GM12878 (cell line): ENCODE measurements around the gene PAQR8. TPM values are rescaled to one million over a fixed set of nuclear protein-coding genes. Genes with fewer than 3 reads are reported as not detected.

Experiments used
- ATAC-seq: fragments of 200-7000 bp; cut with Tn5 transposase; 3 replicates; pipeline ENCODE4 v1.9.1; 2020; ENCODE audit warnings: mild to moderate bottlenecking, moderate library complexity
- BruUV-seq: library from RNA; stranded (reverse); fragments of 400-500 nt; replicated peaks from 2 replicates; lab custom pipeline; 2021; lab: Mats Ljungman, UMichigan
- CTCF ChIA-PET: fragments of 300-600 bp; sonication (Branson Sonifier 250); formaldehyde crosslinking; extraction: SDS; loops from one replicate; lab custom pipeline; 2021; ENCODE audit warnings: inconsistent platforms; lab: Yijun Ruan, JAX
- POLR2A ChIA-PET: fragments of 350-600 bp; formaldehyde crosslinking; extraction: SDS; loops from one replicate; lab custom pipeline; 2021; ENCODE audit warnings: inconsistent platforms; lab: Charles Lee
- RAD21 ChIA-PET: fragments of 300-600 bp; sonication (Branson Sonifier 250); formaldehyde crosslinking; loops from one replicate; lab custom pipeline; 2023; ENCODE audit warnings: antibody characterized with exemption; ENCODE audit not compliant: unreplicated experiment; lab: Charles Lee
- SMC1A ChIA-PET: fragments of 300-600 bp; sonication (Branson Sonifier 250); formaldehyde crosslinking; loops from one replicate; lab custom pipeline; 2023; ENCODE audit not compliant: unreplicated experiment, uncharacterized antibody; lab: Charles Lee
- DNase-seq: peaks from one replicate; pipeline ENCODE4 v3.0.0-alpha.2; 2011; ENCODE audit warnings: low read depth, low spot score
- FAIRE-seq: peaks from 3 replicates; lab custom pipeline; 2011; peaks lifted over from hg19 to GRCh38; lab: Jason Lieb, UNC
- H2AFZ ChIP-seq: 2 replicates; pipeline ENCODE4 v1.6.0; 2011; ENCODE audit warnings: low read depth, low read length, control low read depth; ENCODE audit not compliant: control insufficient read depth
- H3K27ac ChIP-seq: 2 replicates; pipeline ENCODE4 v1.5.1; 2011; ENCODE audit warnings: control low read depth; ENCODE audit not compliant: control insufficient read depth, insufficient read depth
- H3K27me3 ChIP-seq, 2 experiments: replicated peaks in 1 of 2; 2 replicates each; pipeline versions ENCODE4 v1.6.0 to v1.6.1; 2011; ENCODE audit warnings: low read length in 1 of 2; ENCODE audit not compliant: control insufficient read depth in 2 of 2, insufficient read depth in 2 of 2
- H3K36me3 ChIP-seq, 2 experiments: 2 replicates each; pipeline ENCODE4 v1.5.1; 2011; ENCODE audit warnings: low read length in 1 of 2; ENCODE audit not compliant: control insufficient read depth in 2 of 2, insufficient read depth in 2 of 2
- H3K4me1 ChIP-seq: 2 replicates; pipeline ENCODE4 v1.6.1; 2011; ENCODE audit warnings: mild to moderate bottlenecking, low read length, moderate library complexity, mixed read lengths; ENCODE audit not compliant: control insufficient read depth, insufficient read depth
- H3K4me2 ChIP-seq: 2 replicates; pipeline ENCODE4 v1.6.0; 2011; ENCODE audit warnings: control low read depth; ENCODE audit not compliant: control insufficient read depth, insufficient read depth
- H3K4me3 ChIP-seq: fragments of 200-600 bp; sonication (generic); 2 replicates; pipeline ENCODE4 v1.5.1; 2016
- H3K79me2 ChIP-seq: 2 replicates; pipeline ENCODE4 v1.6.0; 2011; ENCODE audit warnings: low read length; ENCODE audit not compliant: control insufficient read depth, insufficient read depth
- H3K9ac ChIP-seq: 2 replicates; pipeline ENCODE4 v1.8.0; 2011; ENCODE audit warnings: low read length, control low read depth, mixed read lengths; ENCODE audit not compliant: control insufficient read depth, insufficient read depth
- H3K9me3 ChIP-seq: replicated peaks from 3 replicates; pipeline ENCODE4 v1.5.1; 2011; ENCODE audit warnings: mild to moderate bottlenecking, low read length; ENCODE audit not compliant: control insufficient read depth, insufficient read depth
- H4K20me1 ChIP-seq: 2 replicates; pipeline ENCODE4 v1.6.0; 2011; ENCODE audit not compliant: control insufficient read depth, insufficient read depth
- BACH1 ChIP-seq: fragments of 450-650 bp; IDR thresholded peaks from 2 replicates; pipeline ENCODE4 v1.6.1; 2017; ENCODE audit warnings: mild to moderate bottlenecking, borderline replicate concordance
- EED ChIP-seq: sonication (generic); IDR thresholded peaks from 2 replicates; pipeline ENCODE4 v1.6.1; 2016; ENCODE audit warnings: antibody characterized with exemption, low read depth
- EP300 ChIP-seq, 2 experiments: fragments of 150-350 bp in 1 of 2; IDR thresholded peaks; 2 replicates each; pipeline ENCODE4 v1.6.1; 2011 to 2012; ENCODE audit warnings: low read depth in 2 of 2, low read length in 2 of 2, borderline replicate concordance in 1 of 2, improper control_type of control experiment in 1 of 2, inconsistent platforms in 1 of 2; ENCODE audit not compliant: control insufficient read depth in 1 of 2
- HCFC1 ChIP-seq: fragments of 150-350 bp; IDR thresholded peaks from 2 replicates; pipeline ENCODE4 v1.6.1; 2014; ENCODE audit warnings: low read length
- IKZF2 ChIP-seq, 2 experiments: fragments of 450-650 bp; IDR thresholded peaks; 2 replicates each; pipeline ENCODE4 v1.6.1; 2017; ENCODE audit warnings: mild to moderate bottlenecking in 2 of 2, moderate library complexity in 2 of 2
- MEF2B ChIP-seq: fragments of 450-650 bp; IDR thresholded peaks from 2 replicates; pipeline ENCODE4 v1.6.1; 2018; ENCODE audit warnings: mild to moderate bottlenecking, moderate library complexity; ENCODE audit not compliant: partially characterized antibody, poor library complexity, severe bottlenecking
- NBN ChIP-seq: fragments of 450-650 bp; IDR thresholded peaks from 2 replicates; pipeline ENCODE4 v1.6.1; 2016
- RAD51 ChIP-seq: fragments of 450-650 bp; IDR thresholded peaks from 2 replicates; pipeline ENCODE4 v1.6.1; 2016; ENCODE audit warnings: moderate library complexity, mild to moderate bottlenecking, inconsistent platforms
- SP1 ChIP-seq: IDR thresholded peaks from one replicate; pipeline ENCODE4 v1.6.1; 2011; ENCODE audit warnings: low read depth, low read length
- SPI1 ChIP-seq: IDR thresholded peaks from 2 replicates; pipeline ENCODE4 v1.6.1; 2011; ENCODE audit warnings: low read depth, mild to moderate bottlenecking, low read length, moderate library complexity, borderline replicate concordance; ENCODE audit not compliant: insufficient read depth
- TARDBP ChIP-seq: IDR thresholded peaks from 2 replicates; pipeline ENCODE4 v1.6.1; 2016; ENCODE audit warnings: borderline replicate concordance
- ZZZ3 ChIP-seq: IDR thresholded peaks from 2 replicates; pipeline ENCODE4 v1.6.1; 2011; ENCODE audit warnings: low read depth; ENCODE audit not compliant: control insufficient read depth, insufficient read length
- WGBS: methylation state at CpG from one replicate; pipeline ENCODE4 v1.1.6; 2016; ENCODE audit warnings: low lambda C conversion rate; ENCODE audit not compliant: insufficient replicate concordance, insufficient coverage; ENCODE audit errors: missing lambda C conversion rate; 5-methylcytosine and 5-hydroxymethylcytosine counted together
- in situ Hi-C: fragments of 300-500 bp; cut with MboI; formaldehyde crosslinking; loops from 9 replicates; pipeline ENCODE4 v1.14.3; 2018; ENCODE audit warnings: mixed read lengths
- intact Hi-C: fragments of 100-400 bp; cut with micrococcal nuclease; formaldehyde crosslinking; loops from one replicate; pipeline ENCODE4 v1.14.2; 2022; ENCODE audit not compliant: unreplicated experiment
- polyA plus RNA-seq, 11 experiments: library from polyadenylated mRNA; depleted of rRNA in 4 of 11; unstranded in 6 of 11; stranded (reverse) in 5 of 11; fragments of >200 nt; fragmentation: Nextera tagmentation in 4 of 11; fragmentation: Illumina TruSeq in 1 of 11; extraction: Ambion mirVana in 4 of 11; extraction: Trizol in 1 of 11; gene quantifications; 1 replicate in 1 of 11; 2 replicates in 10 of 11; pipeline versions ENCODE4 v1.2.1 to v1.2.3, GENCODE V29; 2011 to 2016; ENCODE audit warnings: inconsistent platforms in 2 of 11, missing spikeins in 2 of 11, low read depth in 1 of 11
- total RNA-seq, 4 experiments: library from RNA; depleted of rRNA in 3 of 4; stranded (reverse); fragments of >200 nt in 3 of 4; fragmentation: Illumina TruSeq in 1 of 4; extraction: Trizol in 1 of 4; gene quantifications; 2 replicates each; pipeline versions ENCODE4 v1.2.1 to v1.2.3, GENCODE V29; 2013 to 2021
- TF ChIP-seq, protein P1 (sequence below): fragments of 450-650 bp; IDR thresholded peaks from 2 replicates; pipeline ENCODE4 v1.6.1; 2018; ENCODE audit warnings: borderline replicate concordance, mild to moderate bottlenecking; ENCODE audit not compliant: partially characterized antibody
- TF ChIP-seq, protein P2 (sequence below), 3 experiments: IDR thresholded peaks in 2 of 3; conservative IDR thresholded peaks in 1 of 3; 2 replicates each; pipeline ENCODE4 v1.5.1; 2011; ENCODE audit warnings: low read depth in 3 of 3, low read length in 3 of 3, mild to moderate bottlenecking in 3 of 3, control low read depth in 2 of 3, moderate library complexity in 2 of 3, inconsistent platforms in 1 of 3, mixed read lengths in 1 of 3; ENCODE audit not compliant: control insufficient read depth in 2 of 3, insufficient read depth in 1 of 3; ENCODE audit errors: extremely low read depth in 1 of 3
- TF ChIP-seq, protein P3 (sequence below): IDR thresholded peaks from 2 replicates; pipeline ENCODE4 v1.6.1; 2012; ENCODE audit warnings: mild to moderate bottlenecking, low read depth, low read length

PAQR8 gene
- total and polyA plus RNA-seq, 10 of the 15 experiments (the other 5 are each of a cell fraction or from before 2014, with no cell fraction given), result 3.9 to 22.4 (median 14.6) TPM

DNA sequence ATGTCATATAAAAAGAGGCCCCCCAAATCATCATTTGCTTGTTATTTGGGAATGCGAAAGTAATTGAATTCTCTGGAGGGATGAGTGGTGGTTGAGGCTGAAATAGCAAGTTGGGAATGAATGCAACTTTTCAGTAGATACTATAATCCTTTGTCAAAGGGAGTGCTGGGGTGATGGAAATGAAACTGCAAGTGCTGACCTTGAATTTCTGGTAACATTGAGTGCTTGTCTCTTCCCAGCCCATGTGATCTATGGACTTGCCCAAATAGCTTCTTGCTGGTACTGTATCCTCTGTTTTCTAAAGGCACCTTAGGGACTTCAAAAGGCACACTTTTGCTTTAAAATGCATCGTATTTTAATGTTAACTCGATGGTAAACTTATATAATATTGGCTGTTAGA, 14.8 kb downstream of the PAQR8 start:
- in situ Hi-C loops, result no loop called here
- Histone ChIP-seq H3K4me2 (peak overlapping the region; percentile 40; the same call in 1 of the 2 replicates), H2AFZ (no peak overlapping the region; the same call in 1 of the 2 replicates), H3K36me3 (peaks cover 0 to 7% of the 10 kb centered on the region in 2 experiments; a peak in 2 of 4 replicates), H3K4me3 (no peak overlapping the region), H3K27ac (0 out of 2 replicates have a peak overlapping the region, but pooled peaks have one; percentile 24), H3K4me1 (peaks cover 26% of the 10 kb centered on the region), H3K79me2 (peaks cover 10% of the 10 kb centered on the region; the same call in 1 of the 2 replicates), H3K9ac (no peak overlapping the region), H3K9me3 (peaks cover 4% of the 10 kb centered on the region; the same call in 2 of the 3 replicates), H4K20me1 (no peaks in the 10 kb centered on the region), H3K27me3 (no peaks in the 10 kb centered on the region)
- ATAC-seq, result peak; percentile 73
- CTCF ChIA-PET, result interaction anchor here (0.8 to 5.1 kb wide), 9 partner anchors 9 to 91 kb away, joined by 3 to 34 read pairs (median 5); partner anchors contain the start of gene PAQR8
- intact Hi-C loops, result no loop called here
- WGBS, result 67% methylated on average over 3 of the region's 3 CpGs
- DNase-seq, result no peak
- no TSS peak for BruUV-seq
- FAIRE-seq, result no peak
- SMC1A ChIA-PET, result interaction anchor here (0.9 to 8.6 kb wide), 14 partner anchors 12 to 93 kb away, joined by 3 to 70 read pairs (median 4); partner anchors contain the start of genes MCM3 and PAQR8
- POLR2A ChIA-PET, result interaction anchor here (1.0 to 5.2 kb wide), 8 partner anchors 9 to 90 kb away, joined by 3 to 28 read pairs (median 4); partner anchors contain the start of gene PAQR8
- RAD21 ChIA-PET, result interaction anchor here (0.9 to 5.1 kb wide), 12 partner anchors 9 to 92 kb away, joined by 3 to 32 read pairs (median 3); partner anchors contain the start of gene PAQR8
- peak in 1 of 2 experiments; percentile 19; a peak in 1 of 4 replicates for TF ChIP-seq EP300 (IDR thresholded peaks at IDR 0.05; ENCODE audit: borderline replicate concordance in 1 of 2, control insufficient read depth in 1 of 2, low read depth in 2 of 2, low read length in 2 of 2)
- TF ChIP-seq, protein P1, sequence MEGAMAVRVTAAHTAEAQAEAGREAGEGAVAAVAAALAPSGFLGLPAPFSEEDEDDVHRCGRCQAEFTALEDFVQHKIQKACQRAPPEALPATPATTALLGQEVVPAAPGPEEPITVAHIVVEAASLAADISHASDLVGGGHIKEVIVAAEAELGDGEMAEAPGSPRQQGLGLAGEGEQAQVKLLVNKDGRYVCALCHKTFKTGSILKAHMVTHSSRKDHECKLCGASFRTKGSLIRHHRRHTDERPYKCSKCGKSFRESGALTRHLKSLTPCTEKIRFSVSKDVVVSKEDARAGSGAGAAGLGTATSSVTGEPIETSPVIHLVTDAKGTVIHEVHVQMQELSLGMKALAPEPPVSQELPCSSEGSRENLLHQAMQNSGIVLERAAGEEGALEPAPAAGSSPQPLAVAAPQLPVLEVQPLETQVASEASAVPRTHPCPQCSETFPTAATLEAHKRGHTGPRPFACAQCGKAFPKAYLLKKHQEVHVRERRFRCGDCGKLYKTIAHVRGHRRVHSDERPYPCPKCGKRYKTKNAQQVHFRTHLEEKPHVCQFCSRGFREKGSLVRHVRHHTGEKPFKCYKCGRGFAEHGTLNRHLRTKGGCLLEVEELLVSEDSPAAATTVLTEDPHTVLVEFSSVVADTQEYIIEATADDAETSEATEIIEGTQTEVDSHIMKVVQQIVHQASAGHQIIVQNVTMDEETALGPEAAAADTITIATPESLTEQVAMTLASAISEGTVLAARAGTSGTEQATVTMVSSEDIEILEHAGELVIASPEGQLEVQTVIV, result no peak
- no peak for TF ChIP-seq SP1
- TF ChIP-seq IKZF2 (IDR thresholded peaks at IDR 0.05), result peak in 1 of 2 experiments; percentile 24; a peak in 1 of 4 replicates
- TF ChIP-seq HCFC1, result no peak
- TF ChIP-seq RAD51, result 0 out of 2 replicates have a peak, but pooled peaks have one; percentile 25
- no peak for TF ChIP-seq BACH1
- 0 out of 2 replicates have a peak, but pooled peaks have one; percentile 13 for TF ChIP-seq EED
- TF ChIP-seq NBN, result no peak
- TF ChIP-seq, protein P2, sequence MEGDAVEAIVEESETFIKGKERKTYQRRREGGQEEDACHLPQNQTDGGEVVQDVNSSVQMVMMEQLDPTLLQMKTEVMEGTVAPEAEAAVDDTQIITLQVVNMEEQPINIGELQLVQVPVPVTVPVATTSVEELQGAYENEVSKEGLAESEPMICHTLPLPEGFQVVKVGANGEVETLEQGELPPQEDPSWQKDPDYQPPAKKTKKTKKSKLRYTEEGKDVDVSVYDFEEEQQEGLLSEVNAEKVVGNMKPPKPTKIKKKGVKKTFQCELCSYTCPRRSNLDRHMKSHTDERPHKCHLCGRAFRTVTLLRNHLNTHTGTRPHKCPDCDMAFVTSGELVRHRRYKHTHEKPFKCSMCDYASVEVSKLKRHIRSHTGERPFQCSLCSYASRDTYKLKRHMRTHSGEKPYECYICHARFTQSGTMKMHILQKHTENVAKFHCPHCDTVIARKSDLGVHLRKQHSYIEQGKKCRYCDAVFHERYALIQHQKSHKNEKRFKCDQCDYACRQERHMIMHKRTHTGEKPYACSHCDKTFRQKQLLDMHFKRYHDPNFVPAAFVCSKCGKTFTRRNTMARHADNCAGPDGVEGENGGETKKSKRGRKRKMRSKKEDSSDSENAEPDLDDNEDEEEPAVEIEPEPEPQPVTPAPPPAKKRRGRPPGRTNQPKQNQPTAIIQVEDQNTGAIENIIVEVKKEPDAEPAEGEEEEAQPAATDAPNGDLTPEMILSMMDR (IDR thresholded peaks at IDR 0.05 in 2 of 3, conservative IDR thresholded peaks at IDR 0.05 in 1 of 3; ENCODE audit: control insufficient read depth in 2 of 3, extremely low read depth in 1 of 3, insufficient read depth in 1 of 3, low read depth in 3 of 3, low read length in 3 of 3), result no peak
- TF ChIP-seq, protein P3, sequence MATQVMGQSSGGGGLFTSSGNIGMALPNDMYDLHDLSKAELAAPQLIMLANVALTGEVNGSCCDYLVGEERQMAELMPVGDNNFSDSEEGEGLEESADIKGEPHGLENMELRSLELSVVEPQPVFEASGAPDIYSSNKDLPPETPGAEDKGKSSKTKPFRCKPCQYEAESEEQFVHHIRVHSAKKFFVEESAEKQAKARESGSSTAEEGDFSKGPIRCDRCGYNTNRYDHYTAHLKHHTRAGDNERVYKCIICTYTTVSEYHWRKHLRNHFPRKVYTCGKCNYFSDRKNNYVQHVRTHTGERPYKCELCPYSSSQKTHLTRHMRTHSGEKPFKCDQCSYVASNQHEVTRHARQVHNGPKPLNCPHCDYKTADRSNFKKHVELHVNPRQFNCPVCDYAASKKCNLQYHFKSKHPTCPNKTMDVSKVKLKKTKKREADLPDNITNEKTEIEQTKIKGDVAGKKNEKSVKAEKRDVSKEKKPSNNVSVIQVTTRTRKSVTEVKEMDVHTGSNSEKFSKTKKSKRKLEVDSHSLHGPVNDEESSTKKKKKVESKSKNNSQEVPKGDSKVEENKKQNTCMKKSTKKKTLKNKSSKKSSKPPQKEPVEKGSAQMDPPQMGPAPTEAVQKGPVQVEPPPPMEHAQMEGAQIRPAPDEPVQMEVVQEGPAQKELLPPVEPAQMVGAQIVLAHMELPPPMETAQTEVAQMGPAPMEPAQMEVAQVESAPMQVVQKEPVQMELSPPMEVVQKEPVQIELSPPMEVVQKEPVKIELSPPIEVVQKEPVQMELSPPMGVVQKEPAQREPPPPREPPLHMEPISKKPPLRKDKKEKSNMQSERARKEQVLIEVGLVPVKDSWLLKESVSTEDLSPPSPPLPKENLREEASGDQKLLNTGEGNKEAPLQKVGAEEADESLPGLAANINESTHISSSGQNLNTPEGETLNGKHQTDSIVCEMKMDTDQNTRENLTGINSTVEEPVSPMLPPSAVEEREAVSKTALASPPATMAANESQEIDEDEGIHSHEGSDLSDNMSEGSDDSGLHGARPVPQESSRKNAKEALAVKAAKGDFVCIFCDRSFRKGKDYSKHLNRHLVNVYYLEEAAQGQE, result no peak
- TF ChIP-seq MEF2B, result peak; percentile 25
- no peak for TF ChIP-seq ZZZ3
- TF ChIP-seq SPI1, result no peak
- no peak for TF ChIP-seq TARDBP
